Ishikawa (cell line): ENCODE data around the gene FNDC11.

ENCODE experiments used
- CEBPB ChIP-seq: IDR thresholded peaks from 2 replicates; pipeline ENCODE4 v1.6.1; 2012
- CREB1 ChIP-seq: IDR thresholded peaks from 2 replicates; pipeline ENCODE4 v1.6.1; 2012; ENCODE audit warnings: low read depth
- EGR1 ChIP-seq: IDR thresholded peaks from 2 replicates; pipeline ENCODE4 v1.6.1; 2012
- EP300 ChIP-seq: IDR thresholded peaks from 2 replicates; pipeline ENCODE4 v1.6.1; 2012; ENCODE audit warnings: borderline replicate concordance
- FOXM1 ChIP-seq: IDR thresholded peaks from 2 replicates; pipeline ENCODE4 v1.6.1; 2012; ENCODE audit warnings: low read depth, borderline replicate concordance
- NFIC ChIP-seq: IDR thresholded peaks from 2 replicates; pipeline ENCODE4 v1.6.1; 2012
- RAD21 ChIP-seq: IDR thresholded peaks from 2 replicates; pipeline ENCODE4 v1.6.1; 2012; ENCODE audit warnings: low read depth
- TAF1 ChIP-seq: IDR thresholded peaks from 2 replicates; pipeline ENCODE4 v1.6.1; 2012; ENCODE audit warnings: low read depth, mild to moderate bottlenecking
- TCF12 ChIP-seq: IDR thresholded peaks from 2 replicates; pipeline ENCODE4 v1.6.1; 2012; ENCODE audit warnings: low read depth
- TEAD4 ChIP-seq: IDR thresholded peaks from 2 replicates; pipeline ENCODE4 v1.6.1; 2012
- YY1 ChIP-seq: IDR thresholded peaks from 2 replicates; pipeline ENCODE4 v1.6.1; 2012; ENCODE audit warnings: low read depth
- ZBTB7A ChIP-seq: IDR thresholded peaks from 2 replicates; pipeline ENCODE4 v1.6.1; 2012; ENCODE audit warnings: low read depth
- TF ChIP-seq, protein P1 (sequence below): IDR thresholded peaks from 2 replicates; pipeline ENCODE4 v1.6.1; 2012
- TF ChIP-seq, protein P2 (sequence below): IDR thresholded peaks from 2 replicates; pipeline ENCODE4 v1.6.1; 2012
- TF ChIP-seq, protein P3 (sequence below): IDR thresholded peaks from 2 replicates; pipeline ENCODE4 v1.6.1; 2012; ENCODE audit warnings: low read depth, mild to moderate bottlenecking

FNDC11 gene

DNA sequence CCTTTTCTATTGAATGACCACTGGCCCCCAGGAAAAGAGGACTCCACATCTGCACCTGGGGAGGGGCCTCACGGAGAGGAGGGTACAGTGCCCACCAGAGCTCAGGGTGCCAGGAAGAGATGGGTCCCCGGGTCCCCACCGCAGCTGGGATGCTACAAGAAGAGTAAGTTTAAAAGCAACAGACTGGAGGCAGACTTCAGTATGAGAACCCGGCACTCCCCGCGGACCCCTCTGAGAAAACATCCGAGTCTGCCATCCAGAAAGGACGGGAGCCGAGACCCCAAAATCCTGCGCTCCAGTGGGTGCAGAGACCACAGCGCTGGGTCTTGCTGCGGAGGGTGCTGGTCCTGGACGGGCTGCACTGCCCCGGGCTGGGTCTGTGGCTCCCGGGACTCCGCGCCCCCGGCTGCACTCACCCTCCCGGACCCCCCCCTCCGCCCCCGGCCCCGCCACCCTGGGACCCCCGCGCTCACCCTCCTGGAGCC, 19.7 kb downstream of the FNDC11 start:
- TF ChIP-seq TEAD4 (no peak), ZBTB7A (no peak), CREB1 (no peak), TCF12 (no peak), TAF1 (no peak), YY1 (no peak), EGR1 (no peak), NFIC (no peak), RAD21 (no peak), CEBPB (no peak), FOXM1 (no peak), EP300 (no peak)
- TF ChIP-seq, protein P1, sequence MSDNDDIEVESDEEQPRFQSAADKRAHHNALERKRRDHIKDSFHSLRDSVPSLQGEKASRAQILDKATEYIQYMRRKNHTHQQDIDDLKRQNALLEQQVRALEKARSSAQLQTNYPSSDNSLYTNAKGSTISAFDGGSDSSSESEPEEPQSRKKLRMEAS = no peak
- TF ChIP-seq, protein P2, sequence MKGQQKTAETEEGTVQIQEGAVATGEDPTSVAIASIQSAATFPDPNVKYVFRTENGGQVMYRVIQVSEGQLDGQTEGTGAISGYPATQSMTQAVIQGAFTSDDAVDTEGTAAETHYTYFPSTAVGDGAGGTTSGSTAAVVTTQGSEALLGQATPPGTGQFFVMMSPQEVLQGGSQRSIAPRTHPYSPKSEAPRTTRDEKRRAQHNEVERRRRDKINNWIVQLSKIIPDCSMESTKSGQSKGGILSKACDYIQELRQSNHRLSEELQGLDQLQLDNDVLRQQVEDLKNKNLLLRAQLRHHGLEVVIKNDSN = no peak

DNA sequence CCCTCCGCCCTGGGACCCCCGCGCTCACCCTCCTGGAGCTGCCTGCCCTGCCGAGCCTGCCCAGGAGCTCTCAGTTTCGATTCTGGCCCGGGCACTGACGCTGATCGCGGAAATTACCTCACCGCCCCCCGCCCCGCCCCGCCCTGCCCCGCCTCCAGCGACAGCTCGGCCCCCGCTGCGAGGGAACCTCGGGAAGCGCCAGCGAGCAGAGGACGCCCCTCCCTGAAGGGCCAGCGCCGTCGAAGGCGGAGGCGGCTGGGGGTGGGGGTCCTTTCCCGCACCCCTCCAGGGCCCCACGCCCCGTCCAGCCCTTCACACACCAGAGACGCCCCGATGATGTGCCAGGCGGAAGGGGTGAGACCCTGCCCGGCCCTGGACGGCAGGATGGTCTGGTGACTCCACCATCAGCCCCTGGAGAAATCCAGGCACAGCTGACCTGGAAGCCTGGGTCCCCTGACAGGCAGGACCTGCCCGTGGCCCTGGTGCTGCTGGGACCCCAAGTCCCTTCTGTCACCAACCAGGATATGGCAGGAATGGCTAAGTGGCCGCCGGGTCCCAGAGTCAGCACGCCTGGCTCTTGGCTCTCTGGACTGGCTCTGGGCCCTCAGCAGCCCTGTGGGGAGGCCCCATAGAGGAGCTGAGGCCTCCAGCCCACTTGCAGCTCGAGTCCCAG, 20.3 kb downstream of the FNDC11 start, which contains the start of gene HELZ2:
HELZ2 (minus strand) TSS at position 84 of the 673 bp plus-strand sequence. CDS start 1,854 bp downstream, outside the sequence.
- TF ChIP-seq FOXM1 = no peak
- no peak for TF ChIP-seq CEBPB
- TF ChIP-seq ZBTB7A = no peak
- TF ChIP-seq NFIC = no peak
- TF ChIP-seq TCF12 = no peak
- TF ChIP-seq RAD21 = no peak
- TF ChIP-seq TEAD4 = no peak
- TF ChIP-seq, protein P1 = no peak
- TF ChIP-seq, protein P2 = no peak
- TF ChIP-seq EGR1 = no peak
- TF ChIP-seq, protein P3, sequence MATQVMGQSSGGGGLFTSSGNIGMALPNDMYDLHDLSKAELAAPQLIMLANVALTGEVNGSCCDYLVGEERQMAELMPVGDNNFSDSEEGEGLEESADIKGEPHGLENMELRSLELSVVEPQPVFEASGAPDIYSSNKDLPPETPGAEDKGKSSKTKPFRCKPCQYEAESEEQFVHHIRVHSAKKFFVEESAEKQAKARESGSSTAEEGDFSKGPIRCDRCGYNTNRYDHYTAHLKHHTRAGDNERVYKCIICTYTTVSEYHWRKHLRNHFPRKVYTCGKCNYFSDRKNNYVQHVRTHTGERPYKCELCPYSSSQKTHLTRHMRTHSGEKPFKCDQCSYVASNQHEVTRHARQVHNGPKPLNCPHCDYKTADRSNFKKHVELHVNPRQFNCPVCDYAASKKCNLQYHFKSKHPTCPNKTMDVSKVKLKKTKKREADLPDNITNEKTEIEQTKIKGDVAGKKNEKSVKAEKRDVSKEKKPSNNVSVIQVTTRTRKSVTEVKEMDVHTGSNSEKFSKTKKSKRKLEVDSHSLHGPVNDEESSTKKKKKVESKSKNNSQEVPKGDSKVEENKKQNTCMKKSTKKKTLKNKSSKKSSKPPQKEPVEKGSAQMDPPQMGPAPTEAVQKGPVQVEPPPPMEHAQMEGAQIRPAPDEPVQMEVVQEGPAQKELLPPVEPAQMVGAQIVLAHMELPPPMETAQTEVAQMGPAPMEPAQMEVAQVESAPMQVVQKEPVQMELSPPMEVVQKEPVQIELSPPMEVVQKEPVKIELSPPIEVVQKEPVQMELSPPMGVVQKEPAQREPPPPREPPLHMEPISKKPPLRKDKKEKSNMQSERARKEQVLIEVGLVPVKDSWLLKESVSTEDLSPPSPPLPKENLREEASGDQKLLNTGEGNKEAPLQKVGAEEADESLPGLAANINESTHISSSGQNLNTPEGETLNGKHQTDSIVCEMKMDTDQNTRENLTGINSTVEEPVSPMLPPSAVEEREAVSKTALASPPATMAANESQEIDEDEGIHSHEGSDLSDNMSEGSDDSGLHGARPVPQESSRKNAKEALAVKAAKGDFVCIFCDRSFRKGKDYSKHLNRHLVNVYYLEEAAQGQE = no peak
- TF ChIP-seq TAF1 = no peak
- TF ChIP-seq YY1 = no peak
- no peak for TF ChIP-seq CREB1
- TF ChIP-seq EP300 = no peak

DNA sequence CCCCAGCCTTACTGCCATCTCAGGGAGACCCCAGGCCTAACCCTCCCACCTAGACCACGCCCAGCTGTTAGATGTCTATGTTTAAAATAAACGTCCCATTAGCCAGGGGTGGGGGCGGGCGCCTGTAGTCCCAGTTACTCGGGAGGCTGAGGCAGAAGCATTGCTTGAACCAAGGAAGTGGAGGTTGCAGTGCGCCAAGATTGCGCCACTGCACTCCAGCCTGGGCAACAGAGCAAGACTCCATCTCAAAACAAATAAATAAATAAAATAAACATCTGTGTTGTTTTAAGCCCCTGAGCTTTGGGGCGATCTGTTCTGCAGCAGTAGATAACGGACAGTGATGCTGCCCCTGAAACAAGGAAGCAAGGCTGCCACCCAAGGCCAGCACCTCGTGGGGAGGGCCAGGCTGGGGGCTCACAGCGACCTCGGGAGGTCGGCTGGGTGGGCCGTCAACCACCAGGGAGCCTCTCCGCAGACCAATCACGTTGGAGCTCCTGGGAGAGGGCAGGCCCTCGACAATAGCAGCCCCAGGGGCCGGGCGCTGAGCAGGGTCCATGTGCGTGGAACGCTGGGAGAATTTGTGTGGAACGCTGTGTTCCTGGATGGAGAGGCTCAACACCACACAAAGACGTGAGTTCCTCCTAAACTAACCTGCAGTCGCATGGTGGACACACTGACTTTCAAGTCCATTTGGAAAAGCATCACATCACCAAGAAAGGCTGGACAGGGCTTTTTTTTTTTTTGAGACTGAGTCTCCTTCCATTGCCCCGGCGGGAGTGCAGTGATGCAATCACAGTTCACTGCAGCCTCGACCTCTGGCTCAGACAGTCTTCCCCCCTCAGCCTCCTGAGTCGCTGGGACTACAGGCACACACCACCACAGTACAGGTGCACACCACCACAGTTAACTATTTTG, 21.1 kb downstream of the FNDC11 start:
- no peak for TF ChIP-seq TAF1
- TF ChIP-seq, protein P1 = no peak
- peak; percentile 74 for TF ChIP-seq CEBPB

DNA sequence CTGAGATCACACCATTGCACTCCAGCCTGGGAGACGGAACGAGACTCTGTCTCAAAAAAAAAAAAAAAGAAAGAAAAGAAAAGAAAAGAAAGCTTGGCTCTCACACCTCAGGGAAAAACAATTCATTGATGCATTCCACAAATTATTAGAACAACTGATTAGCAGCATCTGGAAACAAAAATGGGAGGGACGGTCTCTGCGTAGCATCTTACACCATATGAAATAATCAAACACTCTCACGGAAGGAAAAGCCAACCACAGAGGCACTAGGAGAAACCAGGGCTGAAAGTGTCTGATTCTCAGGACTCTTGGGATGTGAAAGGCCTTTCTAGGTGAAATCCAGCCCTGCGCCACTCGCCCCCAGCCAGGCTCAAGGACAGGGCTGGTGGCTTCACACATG, 22.4 kb downstream of the FNDC11 start:
- TF ChIP-seq CREB1 (no peak), CEBPB (no peak), FOXM1 (no peak), YY1 (no peak), RAD21 (no peak), EGR1 (no peak), NFIC (no peak), TEAD4 (no peak), EP300 (no peak), ZBTB7A (no peak), TAF1 (no peak), TCF12 (no peak)
- TF ChIP-seq, protein P2 = no peak
- TF ChIP-seq, protein P1 = no peak
- TF ChIP-seq, protein P3 = no peak
